Endothelial cell (in vitro differentiated cells): Measurements from ENCODE around the gene CD33. TPM values are rescaled to one million over a fixed set of nuclear protein-coding genes. Genes with fewer than 3 reads are reported as not detected.

Experiments
- DNase-seq: peaks from one replicate; pipeline ENCODE4 v3.0.0; 2021; ENCODE audit warnings: low spot score
- H3K27ac Mint-ChIP-seq: one replicate; pipeline ENCODE4 v1.8.0; 2021; ENCODE audit warnings: mixed read lengths, inconsistent platforms; ENCODE audit not compliant: unreplicated experiment
- H3K27me3 Mint-ChIP-seq: one replicate; pipeline ENCODE4 v1.8.0; 2021; ENCODE audit warnings: mild to moderate bottlenecking, moderate library complexity, mixed read lengths, inconsistent platforms; ENCODE audit not compliant: unreplicated experiment
- H3K36me3 Mint-ChIP-seq: one replicate; pipeline ENCODE4 v1.8.0; 2021; ENCODE audit warnings: mild to moderate bottlenecking, low read depth, mixed read lengths, inconsistent platforms; ENCODE audit not compliant: unreplicated experiment
- H3K4me1 Mint-ChIP-seq: one replicate; pipeline ENCODE4 v1.8.0; 2021; ENCODE audit warnings: mild to moderate bottlenecking, mixed read lengths, inconsistent platforms; ENCODE audit not compliant: unreplicated experiment
- H3K4me3 Mint-ChIP-seq: one replicate; pipeline ENCODE4 v1.8.0; 2021; ENCODE audit warnings: mild to moderate bottlenecking, mixed read lengths, inconsistent platforms; ENCODE audit not compliant: unreplicated experiment
- H3K9me3 Mint-ChIP-seq: one replicate; pipeline ENCODE4 v1.8.0; 2021; ENCODE audit warnings: mixed read lengths, inconsistent platforms; ENCODE audit not compliant: unreplicated experiment
- CTCF ChIP-seq: fragments of 200-600 bp; sonication (generic); IDR thresholded peaks from one replicate; pipeline ENCODE4 v1.5.0; 2021; ENCODE audit warnings: antibody characterized with exemption; ENCODE audit not compliant: unreplicated experiment
- total RNA-seq: library from RNA; stranded (reverse); fragmentation: NEBNext Ultra II Directional; extraction: Animal tissue kit (Norgen Biotek cat#: 25700); gene quantifications from one replicate; pipeline ENCODE4 v1.2.1, GENCODE V29; 2021; ENCODE audit not compliant: unreplicated experiment

Gene CD33
- total RNA-seq, 1 donor from 2014 or later = 21.7 TPM

- no peak overlapping the region for H3K4me3 Mint-ChIP-seq
Measured at GRCh38 chr19:51263808-51264207, 38.9 kb downstream of the CD33 start.

GRCh38 chr19:51271067-51271466 lies 46.2 kb downstream of the CD33 start:
- TF ChIP-seq CTCF = no peak
- peaks cover 9% of the 10 kb centered on the region for H3K27me3 Mint-ChIP-seq
- H3K9me3 Mint-ChIP-seq = no peaks in the 10 kb centered on the region
- H3K4me3 Mint-ChIP-seq = no peak overlapping the region
- no peak for DNase-seq
- H3K4me1 Mint-ChIP-seq = peaks cover 12% of the 10 kb centered on the region
- no peaks in the 10 kb centered on the region for H3K36me3 Mint-ChIP-seq
- H3K27ac Mint-ChIP-seq = no peak overlapping the region

More at GRCh38 chr19:51263808-51264207, 38.9 kb downstream of the CD33 start:
- Mint-ChIP-seq H3K4me1 (peaks cover 11% of the 10 kb centered on the region), H3K36me3 (no peaks in the 10 kb centered on the region), H3K27ac (no peak overlapping the region), H3K27me3 (peaks cover 3% of the 10 kb centered on the region), H3K9me3 (no peaks in the 10 kb centered on the region)
- TF ChIP-seq CTCF = no peak
- no peak for DNase-seq

- Mint-ChIP-seq H3K27ac (no peak overlapping the region), H3K9me3 (no peaks in the 10 kb centered on the region), H3K27me3 (peaks cover 9% of the 10 kb centered on the region), H3K4me3 (no peak overlapping the region), H3K36me3 (no peaks in the 10 kb centered on the region), H3K4me1 (peaks cover 6% of the 10 kb centered on the region)
- no peak for DNase-seq
- no peak for TF ChIP-seq CTCF
Measured at GRCh38 chr19:51272183-51272810, 47.4 kb downstream of the CD33 start.

GRCh38 chr19:51274049-51274770 lies 49.3 kb downstream of the CD33 start:
- no peak for DNase-seq
- Mint-ChIP-seq H3K9me3 (no peaks in the 10 kb centered on the region), H3K27ac (no peak overlapping the region), H3K4me1 (peaks cover 6% of the 10 kb centered on the region), H3K27me3 (peaks cover 8% of the 10 kb centered on the region), H3K36me3 (no peaks in the 10 kb centered on the region), H3K4me3 (no peak overlapping the region)
- TF ChIP-seq CTCF = no peak

GRCh38 chr19:51277112-51277511 lies 52.2 kb downstream of the CD33 start:
- no peak for DNase-seq
- no peak for TF ChIP-seq CTCF
- Mint-ChIP-seq H3K4me3 (no peak overlapping the region), H3K4me1 (no peaks in the 10 kb centered on the region), H3K27me3 (peaks cover 8% of the 10 kb centered on the region), H3K9me3 (peaks cover 4% of the 10 kb centered on the region), H3K27ac (no peak overlapping the region), H3K36me3 (no peaks in the 10 kb centered on the region)
